Dendritic cell treated with granulocyte-macrophage colony-stimulating factor and Interleukin-4, amounts not matched to agents 40 ng/mL and 50 ng/mL, for 4 days (primary cell): ENCODE data around the gene PDE9A.

Experiments used
- H3K27ac Mint-ChIP-seq: one replicate; pipeline ENCODE4 v1.8.0; 2022; ENCODE audit warnings: mild to moderate bottlenecking, mixed read lengths
- H3K27me3 Mint-ChIP-seq: one replicate; pipeline ENCODE4 v1.8.0; 2022; ENCODE audit warnings: mild to moderate bottlenecking, mixed read lengths
- H3K36me3 Mint-ChIP-seq: one replicate; pipeline ENCODE4 v1.8.0; 2022; ENCODE audit warnings: low read depth, mixed read lengths
- H3K4me1 Mint-ChIP-seq: one replicate; pipeline ENCODE4 v1.8.0; 2022; ENCODE audit warnings: low read depth, mixed read lengths
- H3K4me3 Mint-ChIP-seq: one replicate; pipeline ENCODE4 v1.8.0; 2022; ENCODE audit warnings: mild to moderate bottlenecking, moderate library complexity, mixed read lengths
- H3K9me3 Mint-ChIP-seq: one replicate; pipeline ENCODE4 v1.8.0; 2022; ENCODE audit warnings: mixed read lengths
- intact Hi-C: fragments of 100-400 bp; cut with micrococcal nuclease; formaldehyde crosslinking; loops from one replicate; pipeline ENCODE4 v1.15.0; 2022

PDE9A gene

DNA sequence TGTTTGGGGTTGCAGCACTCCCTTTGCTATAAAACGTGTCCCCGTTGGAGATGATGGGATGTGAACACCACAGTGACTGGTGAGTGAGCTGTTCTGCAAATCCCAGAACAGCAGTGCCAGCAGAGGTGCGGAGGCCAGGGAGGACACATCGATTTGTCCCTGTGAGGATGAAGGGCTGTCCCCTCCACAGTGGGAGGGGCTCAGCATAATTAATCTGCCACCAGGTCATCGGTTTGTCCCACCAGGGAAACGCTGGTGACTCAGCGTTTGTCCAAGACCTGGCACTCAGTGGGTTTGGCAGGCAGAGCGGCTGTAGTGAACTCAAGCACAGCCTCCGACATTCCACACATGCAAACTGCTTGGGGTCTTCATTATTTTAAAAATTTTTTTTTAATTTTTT lies 22.8 kb upstream of the PDE9A start:
- H3K9me3 Mint-ChIP-seq: no peaks in the 10 kb centered on the region
- H3K4me3 Mint-ChIP-seq: no peak overlapping the region
- intact Hi-C loops: no loop called here
- H3K4me1 Mint-ChIP-seq: no peaks in the 10 kb centered on the region
- H3K27me3 Mint-ChIP-seq: peaks cover 6% of the 10 kb centered on the region
- no peak overlapping the region for H3K27ac Mint-ChIP-seq
- H3K36me3 Mint-ChIP-seq: no peaks in the 10 kb centered on the region

DNA sequence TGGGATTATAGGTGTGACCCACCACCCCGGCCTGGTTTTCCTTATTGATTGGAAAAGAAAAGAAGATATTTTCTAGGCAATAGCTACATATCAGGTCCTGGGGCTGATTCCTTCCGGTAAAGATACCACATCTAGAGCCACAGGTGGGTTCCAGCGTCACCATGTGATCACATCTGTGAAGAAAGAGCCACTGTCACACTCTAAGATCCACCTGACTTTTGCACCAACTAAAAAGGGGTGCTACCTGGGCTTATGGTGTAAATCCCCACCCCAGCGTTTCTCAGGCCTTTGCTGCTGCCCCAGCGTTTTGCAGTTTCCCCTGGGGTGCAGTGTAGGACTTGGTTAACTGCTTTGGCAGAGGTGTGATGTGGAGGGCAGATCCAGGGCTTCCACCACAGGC lies 22.3 kb upstream of the PDE9A start:
- H3K27ac Mint-ChIP-seq: no peak overlapping the region
- intact Hi-C loops: no loop called here

DNA sequence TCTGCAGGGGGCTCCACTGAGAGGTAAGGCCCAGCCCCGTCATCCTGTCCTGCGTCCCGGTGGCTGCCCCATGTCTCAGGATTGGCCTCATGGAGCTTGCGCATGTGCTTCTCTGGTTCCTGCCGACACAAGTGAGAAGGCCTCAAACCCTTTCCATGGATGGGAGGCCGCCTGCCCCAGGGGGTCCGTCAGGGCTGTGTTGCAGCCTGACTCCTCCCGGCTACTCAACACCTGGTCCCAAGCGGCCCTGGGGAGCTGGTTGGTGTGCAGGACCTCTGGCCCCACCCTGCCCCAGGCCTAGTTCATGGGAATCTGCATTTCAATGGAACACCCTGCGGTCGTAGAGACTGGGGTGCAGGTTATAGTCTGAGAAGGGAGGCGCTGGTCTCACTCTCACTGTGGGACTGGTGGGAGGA lies 21.1 kb upstream of the PDE9A start:
- no peak overlapping the region for H3K4me3 Mint-ChIP-seq
- peaks cover 3% of the 10 kb centered on the region for H3K4me1 Mint-ChIP-seq
- no peaks in the 10 kb centered on the region for H3K36me3 Mint-ChIP-seq
- H3K27ac Mint-ChIP-seq: no peak overlapping the region
- intact Hi-C loops: no loop called here
- no peaks in the 10 kb centered on the region for H3K9me3 Mint-ChIP-seq
- H3K27me3 Mint-ChIP-seq: peaks cover 4% of the 10 kb centered on the region

More for the DNA sequence above, 22.3 kb upstream of the PDE9A start:
- Mint-ChIP-seq H3K4me1 (no peaks in the 10 kb centered on the region), H3K36me3 (no peaks in the 10 kb centered on the region), H3K9me3 (no peaks in the 10 kb centered on the region), H3K27me3 (peaks cover 4% of the 10 kb centered on the region), H3K4me3 (no peak overlapping the region)

DNA sequence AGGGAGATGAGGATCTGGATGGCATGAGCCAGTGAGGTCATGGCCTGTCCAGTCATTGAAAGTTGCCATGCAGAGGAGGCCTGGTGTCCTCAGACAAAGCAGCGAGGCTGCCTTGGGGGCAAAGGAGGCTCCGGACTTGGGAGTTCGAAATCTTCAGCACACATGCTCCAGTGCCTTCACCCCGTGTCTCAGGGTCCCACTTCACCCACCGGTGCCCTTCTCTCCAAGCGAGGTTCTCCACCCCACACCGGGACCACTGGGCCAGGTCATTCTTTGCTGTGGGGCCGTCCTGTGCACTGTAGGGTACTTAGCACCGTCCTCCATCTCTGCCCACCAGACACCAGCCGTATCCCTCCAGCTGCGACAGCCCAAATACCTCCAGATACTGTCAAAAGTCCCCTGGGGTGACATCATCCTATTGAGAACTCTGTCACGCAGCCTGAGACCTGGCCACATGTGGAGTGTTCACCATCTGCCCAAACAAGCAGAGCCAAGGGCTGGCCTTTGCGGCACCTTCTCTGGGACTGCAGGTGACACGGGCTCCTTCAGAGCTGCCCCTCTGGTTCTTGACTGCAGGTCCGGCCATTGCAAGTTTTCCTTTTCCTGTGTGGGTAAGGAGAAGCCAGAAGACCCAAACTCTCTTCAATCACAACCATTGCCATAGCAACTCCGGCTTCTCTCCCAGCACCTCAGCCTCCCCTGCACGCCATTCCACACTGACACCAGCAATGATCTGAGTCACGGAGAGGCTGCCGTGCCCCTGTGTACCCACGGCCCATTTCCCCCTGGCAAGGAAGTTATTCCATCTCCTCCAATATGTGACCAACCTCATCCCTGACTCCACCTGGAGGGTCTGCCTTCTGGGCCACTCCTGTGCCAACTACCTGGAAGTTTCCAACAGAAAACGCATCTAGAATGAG lies 20.4 kb upstream of the PDE9A start:
- H3K4me3 Mint-ChIP-seq: no peak overlapping the region
- no peaks in the 10 kb centered on the region for H3K36me3 Mint-ChIP-seq
- H3K27me3 Mint-ChIP-seq: peaks cover 2% of the 10 kb centered on the region

DNA sequence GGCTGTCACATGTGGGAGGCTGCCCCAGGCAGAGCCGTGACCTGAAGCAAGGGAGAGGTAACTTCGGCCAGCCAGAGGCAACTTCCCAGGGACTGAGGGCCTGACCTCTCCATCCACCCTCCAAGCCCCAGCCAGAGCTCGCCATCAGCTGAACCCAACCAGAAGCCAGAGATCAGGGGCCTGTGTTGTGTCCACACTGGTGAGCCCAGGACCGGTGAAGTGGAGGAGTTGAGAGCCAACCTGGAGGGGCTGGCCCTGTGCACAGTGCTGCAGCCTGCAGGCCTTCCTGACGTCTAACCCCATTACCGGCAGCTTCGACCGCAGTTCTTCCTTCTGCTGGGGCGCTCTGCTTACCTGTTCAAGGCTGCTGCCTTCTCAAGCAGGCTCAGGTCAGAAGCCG lies 19.6 kb upstream of the PDE9A start:
- H3K27ac Mint-ChIP-seq: no peak overlapping the region
- no peak overlapping the region for H3K4me3 Mint-ChIP-seq
- intact Hi-C loops: no loop called here
- H3K36me3 Mint-ChIP-seq: no peaks in the 10 kb centered on the region
- H3K27me3 Mint-ChIP-seq: peaks cover 2% of the 10 kb centered on the region
- no peaks in the 10 kb centered on the region for H3K9me3 Mint-ChIP-seq
- peaks cover 4% of the 10 kb centered on the region for H3K4me1 Mint-ChIP-seq

More for the DNA sequence above, 20.4 kb upstream of the PDE9A start:
- Mint-ChIP-seq H3K9me3 (no peaks in the 10 kb centered on the region), H3K27ac (no peak overlapping the region), H3K4me1 (peaks cover 4% of the 10 kb centered on the region)
- intact Hi-C loops: no loop called here

DNA sequence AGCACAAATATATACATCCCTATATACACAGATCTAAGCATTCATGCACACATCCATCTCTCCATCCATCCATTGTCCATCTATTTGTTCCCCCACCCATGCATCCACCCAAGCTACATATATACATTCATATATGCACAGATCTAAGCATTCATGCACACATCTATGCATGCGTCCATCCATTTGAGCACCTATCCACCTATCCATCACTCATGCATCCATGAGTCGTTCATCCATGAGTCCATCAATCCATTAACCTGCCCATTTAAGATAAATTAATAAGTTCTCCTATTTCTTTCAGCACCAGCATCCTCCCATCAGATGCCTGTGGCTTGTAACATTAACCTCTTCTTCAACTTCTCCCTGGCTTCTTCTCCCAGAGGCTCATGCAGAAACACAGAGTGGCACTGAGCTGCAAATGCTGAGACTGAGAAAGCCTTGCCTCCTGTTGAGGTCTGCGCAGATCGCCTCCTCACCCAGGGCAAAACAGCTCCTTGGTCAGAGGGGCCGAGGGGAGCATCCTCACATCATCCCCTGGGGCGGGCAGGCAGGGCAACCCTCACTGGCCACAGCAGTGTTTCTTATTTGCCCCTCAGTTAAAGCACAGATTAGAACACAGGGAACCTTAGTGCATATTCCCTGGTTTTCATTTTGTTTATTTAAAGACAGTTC lies 17.4 kb upstream of the PDE9A start:
- H3K4me1 Mint-ChIP-seq: peaks cover 4% of the 10 kb centered on the region
- H3K27me3 Mint-ChIP-seq: peaks cover 1% of the 10 kb centered on the region
- H3K9me3 Mint-ChIP-seq: no peaks in the 10 kb centered on the region
- no peak overlapping the region for H3K4me3 Mint-ChIP-seq
- no peak overlapping the region for H3K27ac Mint-ChIP-seq
- intact Hi-C loops: no loop called here
- H3K36me3 Mint-ChIP-seq: no peaks in the 10 kb centered on the region

DNA sequence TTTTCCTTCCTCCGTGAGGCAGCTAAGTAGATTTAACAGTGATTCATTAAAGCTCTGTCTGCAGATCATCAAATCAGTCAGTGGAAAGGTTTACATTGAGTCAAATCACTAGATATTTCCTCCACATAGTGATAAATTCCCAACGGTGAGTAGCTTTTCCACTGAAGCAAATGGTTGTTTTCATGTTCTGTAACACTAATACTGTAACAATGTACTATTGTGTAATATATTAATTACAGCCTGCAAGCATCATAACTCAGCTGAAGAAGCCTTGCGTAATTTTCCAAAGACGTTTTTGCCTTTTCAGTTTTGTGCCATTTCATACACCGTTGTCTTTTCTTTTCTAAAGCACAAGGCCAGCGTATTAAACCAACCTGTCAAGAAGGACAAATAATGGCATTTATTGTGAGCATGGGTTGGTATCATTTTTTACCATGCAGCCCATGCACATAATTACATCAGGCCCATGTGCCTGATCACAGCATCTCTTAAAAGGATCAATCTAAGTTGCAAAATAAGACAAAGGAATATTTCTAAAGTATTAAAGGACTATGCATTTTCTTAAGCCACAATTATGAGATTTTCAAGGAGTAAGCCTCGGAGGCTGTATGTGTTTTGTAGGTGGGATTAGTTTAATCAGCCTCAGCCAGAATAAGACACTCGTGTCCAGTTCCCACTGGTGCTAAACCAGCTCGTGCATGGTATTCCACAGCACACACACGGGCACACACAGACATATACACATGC lies 16.7 kb upstream of the PDE9A start:
- Mint-ChIP-seq H3K4me1 (peaks cover 4% of the 10 kb centered on the region), H3K36me3 (no peaks in the 10 kb centered on the region), H3K9me3 (no peaks in the 10 kb centered on the region), H3K27ac (no peak overlapping the region), H3K27me3 (peaks cover 1% of the 10 kb centered on the region), H3K4me3 (no peak overlapping the region)
- intact Hi-C loops: no loop called here

DNA sequence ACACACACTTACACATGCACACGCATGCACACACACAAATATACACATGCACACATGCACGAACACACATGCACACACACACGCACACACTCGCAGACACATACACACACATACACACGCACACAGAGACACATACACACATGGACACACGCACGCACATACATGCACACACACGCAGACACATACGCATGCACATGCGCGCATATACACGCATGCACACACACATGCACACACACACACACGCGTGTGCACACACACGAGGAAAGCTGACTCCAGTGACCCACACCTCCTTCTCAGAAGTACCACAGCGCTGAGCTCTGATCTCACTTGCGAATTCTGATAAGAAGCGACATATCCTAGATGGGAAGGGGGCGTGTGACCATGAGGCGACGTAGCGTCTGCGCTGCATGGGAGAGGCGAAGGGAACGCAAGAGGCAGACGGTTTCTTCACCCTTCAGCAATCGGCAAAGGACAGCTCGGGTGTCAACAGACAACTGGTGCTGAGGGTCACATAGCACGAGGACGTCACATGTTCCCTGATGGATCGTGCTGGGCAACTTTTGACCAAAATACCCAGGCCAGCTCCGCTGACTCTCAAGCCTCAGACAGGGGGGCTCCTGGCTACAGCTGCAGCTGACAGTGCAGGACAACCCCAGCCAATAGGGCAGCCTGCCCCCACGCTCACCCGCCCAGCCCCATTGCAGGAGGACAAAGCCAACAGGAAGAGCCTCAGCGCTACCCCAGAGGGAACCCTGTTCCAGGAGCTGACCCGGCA lies 16.0 kb upstream of the PDE9A start:
- no peak overlapping the region for H3K4me3 Mint-ChIP-seq
- H3K9me3 Mint-ChIP-seq: no peaks in the 10 kb centered on the region
- H3K36me3 Mint-ChIP-seq: no peaks in the 10 kb centered on the region
- intact Hi-C loops: no loop called here
- H3K27ac Mint-ChIP-seq: no peak overlapping the region
- H3K4me1 Mint-ChIP-seq: peaks cover 4% of the 10 kb centered on the region
- peaks cover 4% of the 10 kb centered on the region for H3K27me3 Mint-ChIP-seq

DNA sequence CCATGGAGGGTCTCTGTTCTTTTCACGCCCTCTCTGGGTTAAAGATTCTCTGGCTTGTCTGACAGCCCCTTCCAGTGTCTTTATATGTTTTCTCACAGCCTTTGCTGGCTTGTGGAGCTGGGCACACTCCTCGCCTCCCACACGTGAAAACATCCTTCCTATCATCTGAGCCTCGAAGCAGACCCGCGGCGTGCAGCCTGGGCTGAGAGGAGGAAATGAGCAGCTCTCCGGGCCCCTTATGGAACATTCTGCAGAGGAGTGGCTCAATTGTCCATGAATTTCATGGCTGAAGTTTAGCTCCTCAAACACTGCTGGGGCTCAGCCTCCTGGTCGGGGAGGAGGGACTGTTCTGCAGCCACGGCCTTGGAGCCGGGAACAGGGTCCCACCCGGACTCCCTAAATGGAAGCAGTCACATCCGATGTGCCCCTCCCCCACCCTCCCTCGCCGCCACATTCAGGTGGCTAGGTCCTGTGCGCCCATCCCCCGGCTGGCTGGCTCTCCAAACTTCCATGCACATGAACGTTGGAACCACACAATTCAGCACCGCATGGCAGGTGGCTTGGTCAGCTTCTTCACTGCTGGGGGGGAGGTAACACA lies 15.1 kb upstream of the PDE9A start:
- Mint-ChIP-seq H3K4me1 (peaks cover 4% of the 10 kb centered on the region), H3K27me3 (peaks cover 4% of the 10 kb centered on the region), H3K36me3 (no peaks in the 10 kb centered on the region), H3K4me3 (no peak overlapping the region), H3K27ac (no peak overlapping the region), H3K9me3 (no peaks in the 10 kb centered on the region)
- intact Hi-C loops: no loop called here

DNA sequence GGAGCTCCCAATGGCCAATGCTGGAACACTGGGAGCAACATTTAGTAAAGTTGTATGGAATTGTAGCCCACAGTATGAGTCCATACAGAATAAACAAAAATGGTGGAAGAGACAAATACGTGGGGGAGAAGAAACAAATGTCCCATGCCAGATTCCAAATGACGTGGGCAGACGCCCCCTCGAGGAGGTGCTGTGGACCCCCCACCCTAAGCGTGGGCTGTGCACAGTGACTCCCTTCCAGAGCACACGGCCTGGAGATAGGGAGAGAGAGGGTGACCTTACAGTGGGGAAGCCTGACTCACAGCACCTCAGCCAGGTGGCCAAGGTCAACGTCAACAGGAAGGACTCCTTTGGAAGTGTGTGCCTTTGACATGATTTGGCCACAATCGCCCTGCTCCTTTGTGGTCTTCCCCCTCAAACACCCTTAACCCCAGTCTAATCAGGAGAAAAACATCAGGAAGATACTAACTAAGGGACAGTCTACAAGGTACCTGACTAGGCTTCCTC lies 13.7 kb upstream of the PDE9A start:
- H3K27ac Mint-ChIP-seq: no peak overlapping the region
- H3K9me3 Mint-ChIP-seq: no peaks in the 10 kb centered on the region
- no peak overlapping the region for H3K4me3 Mint-ChIP-seq
- peaks cover 4% of the 10 kb centered on the region for H3K27me3 Mint-ChIP-seq
- intact Hi-C loops: no loop called here
- H3K36me3 Mint-ChIP-seq: no peaks in the 10 kb centered on the region
- H3K4me1 Mint-ChIP-seq: peaks cover 4% of the 10 kb centered on the region

DNA sequence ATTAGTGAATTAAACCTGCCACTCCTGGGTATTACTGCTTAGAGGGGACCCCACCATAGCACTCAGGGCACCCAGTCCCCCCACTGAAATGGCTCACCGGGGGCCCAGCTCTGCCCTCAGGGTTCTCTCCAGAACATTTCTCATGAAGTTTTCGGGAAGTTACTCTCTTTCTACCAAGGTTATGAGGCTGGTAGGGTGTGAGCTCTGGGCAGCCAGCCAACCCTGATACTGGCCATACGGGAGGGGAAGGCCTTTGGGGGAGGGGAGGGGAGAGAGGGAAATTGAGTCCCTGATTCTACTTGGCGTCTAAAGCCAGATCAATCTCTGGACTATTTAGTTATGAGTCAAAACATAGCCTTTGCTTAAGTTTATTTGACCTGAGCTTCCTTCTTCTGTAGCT lies 12.9 kb upstream of the PDE9A start:
- peaks cover 4% of the 10 kb centered on the region for H3K27me3 Mint-ChIP-seq
- no peak overlapping the region for H3K27ac Mint-ChIP-seq
- H3K4me3 Mint-ChIP-seq: no peak overlapping the region
- H3K9me3 Mint-ChIP-seq: no peaks in the 10 kb centered on the region
- intact Hi-C loops: no loop called here
- H3K36me3 Mint-ChIP-seq: no peaks in the 10 kb centered on the region
- peaks cover 4% of the 10 kb centered on the region for H3K4me1 Mint-ChIP-seq

DNA sequence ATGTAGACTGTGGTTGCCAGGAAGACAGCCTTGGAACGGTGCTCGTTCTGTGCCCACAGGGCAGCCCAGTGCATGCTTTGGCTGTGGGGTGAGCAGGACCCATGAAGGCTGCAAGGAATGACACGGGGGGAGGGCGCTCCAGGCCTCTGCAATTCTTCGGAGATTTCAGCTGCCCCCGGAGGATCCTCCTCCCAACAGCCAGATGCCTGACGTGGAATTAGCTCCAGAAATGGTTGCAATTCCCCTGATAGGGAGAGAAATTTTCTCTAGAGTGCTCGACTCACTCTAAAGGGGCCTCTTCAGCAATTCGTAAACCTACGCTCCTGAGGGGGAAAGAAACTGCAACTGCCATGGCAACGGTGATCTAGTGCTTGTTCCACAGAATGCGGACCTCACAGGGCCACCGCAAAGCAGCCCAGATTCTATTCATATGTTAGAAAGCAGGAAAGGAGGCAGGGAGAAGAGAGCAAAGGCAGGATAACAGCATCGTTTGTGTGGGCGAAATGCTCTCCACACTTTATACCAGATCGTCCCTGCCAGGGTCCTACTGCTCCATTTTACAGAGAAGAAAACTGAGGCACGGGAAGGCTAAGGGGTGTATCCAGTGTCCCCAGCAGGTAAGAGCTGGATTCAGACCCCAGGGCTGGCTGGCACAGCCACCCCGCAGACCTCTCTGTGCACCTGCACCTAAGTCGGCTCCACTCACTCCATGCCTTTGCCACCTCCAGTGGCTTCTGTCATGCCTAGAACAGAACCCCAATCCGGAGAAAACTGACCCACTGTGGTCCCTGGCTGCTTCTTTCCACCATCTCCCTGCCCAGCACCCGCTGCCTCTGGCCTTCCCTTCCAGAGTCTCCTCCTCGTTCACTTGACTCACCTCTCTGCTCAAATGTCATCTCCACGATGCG lies 11.9 kb upstream of the PDE9A start:
- H3K4me1 Mint-ChIP-seq: peaks cover 4% of the 10 kb centered on the region
- no peaks in the 10 kb centered on the region for H3K36me3 Mint-ChIP-seq
- peaks cover 4% of the 10 kb centered on the region for H3K27me3 Mint-ChIP-seq
- intact Hi-C loops: no loop called here
- H3K9me3 Mint-ChIP-seq: no peaks in the 10 kb centered on the region
- H3K27ac Mint-ChIP-seq: no peak overlapping the region
- H3K4me3 Mint-ChIP-seq: no peak overlapping the region
